Prostate gland (tissue), 2 donors: ENCODE results near the gene SLFN13.

ENCODE experiments used
- POLR2A ChIP-seq: fragments of 450-650 bp; IDR thresholded peaks from one replicate; pipeline ENCODE4 v1.6.1; 2016; ENCODE audit warnings: antibody characterized with exemption, mild to moderate bottlenecking
- POLR2AphosphoS5 ChIP-seq: sonication (generic); formaldehyde crosslinking; IDR thresholded peaks from one replicate; pipeline ENCODE4 v1.6.1; 2017; ENCODE audit warnings: antibody characterized with exemption
- TF ChIP-seq, protein P1 (sequence below), 4 experiments: fragments of 200-600 bp in 2 of 4; fragments of 450-650 bp in 2 of 4; sonication (generic) in 2 of 4; IDR thresholded peaks; 1 replicate in 3 of 4; 2 replicates in 1 of 4; pipeline ENCODE4 v1.5.1; 2016 to 2019; ENCODE audit warnings: antibody characterized with exemption in 4 of 4, mild to moderate bottlenecking in 2 of 4, moderate library complexity in 2 of 4

DNA sequence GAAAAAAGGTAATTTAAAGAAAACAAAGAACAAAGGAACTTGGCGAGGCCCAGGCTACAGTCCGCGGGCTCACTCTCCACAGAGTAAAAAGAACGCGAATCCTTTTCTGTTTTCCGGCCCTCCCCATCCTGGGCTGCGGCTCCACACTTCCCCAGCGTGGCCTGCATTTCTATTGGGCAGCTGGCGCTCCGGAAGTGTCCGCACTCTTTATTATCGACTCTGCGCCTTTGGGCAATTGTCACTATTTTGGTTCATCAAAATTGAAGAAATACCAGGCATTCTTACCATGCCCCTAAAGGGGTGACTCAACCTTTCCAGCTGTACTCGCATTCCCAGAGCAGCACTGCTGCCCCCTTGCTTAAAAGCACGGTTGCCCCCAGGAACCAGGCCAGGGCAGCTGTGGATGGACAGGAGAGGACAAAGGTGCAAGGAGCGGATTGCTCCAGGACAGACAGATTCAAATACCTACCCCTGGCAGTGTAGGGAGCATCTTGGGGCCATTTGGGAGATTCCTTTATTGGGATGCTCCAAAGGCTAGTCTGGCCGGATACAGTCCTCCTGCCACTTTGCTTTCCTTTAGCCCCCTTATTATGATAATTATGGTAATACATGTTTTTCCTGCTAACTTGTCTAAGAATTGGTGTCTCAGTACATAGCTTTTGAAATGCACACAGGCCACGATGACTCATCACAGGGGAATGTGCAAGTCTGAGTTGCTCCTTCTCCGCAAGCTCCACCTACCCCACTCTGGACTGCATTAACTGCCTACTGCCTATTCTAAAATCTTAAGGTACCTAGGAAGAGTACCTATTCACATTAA is 15.3 kb downstream of the SLFN13 start:
- TF ChIP-seq, protein P1, sequence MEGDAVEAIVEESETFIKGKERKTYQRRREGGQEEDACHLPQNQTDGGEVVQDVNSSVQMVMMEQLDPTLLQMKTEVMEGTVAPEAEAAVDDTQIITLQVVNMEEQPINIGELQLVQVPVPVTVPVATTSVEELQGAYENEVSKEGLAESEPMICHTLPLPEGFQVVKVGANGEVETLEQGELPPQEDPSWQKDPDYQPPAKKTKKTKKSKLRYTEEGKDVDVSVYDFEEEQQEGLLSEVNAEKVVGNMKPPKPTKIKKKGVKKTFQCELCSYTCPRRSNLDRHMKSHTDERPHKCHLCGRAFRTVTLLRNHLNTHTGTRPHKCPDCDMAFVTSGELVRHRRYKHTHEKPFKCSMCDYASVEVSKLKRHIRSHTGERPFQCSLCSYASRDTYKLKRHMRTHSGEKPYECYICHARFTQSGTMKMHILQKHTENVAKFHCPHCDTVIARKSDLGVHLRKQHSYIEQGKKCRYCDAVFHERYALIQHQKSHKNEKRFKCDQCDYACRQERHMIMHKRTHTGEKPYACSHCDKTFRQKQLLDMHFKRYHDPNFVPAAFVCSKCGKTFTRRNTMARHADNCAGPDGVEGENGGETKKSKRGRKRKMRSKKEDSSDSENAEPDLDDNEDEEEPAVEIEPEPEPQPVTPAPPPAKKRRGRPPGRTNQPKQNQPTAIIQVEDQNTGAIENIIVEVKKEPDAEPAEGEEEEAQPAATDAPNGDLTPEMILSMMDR (IDR thresholded peaks at IDR 0.05) = peak in 1 of 4 experiments; percentile 17
- TF ChIP-seq POLR2A (no peak), POLR2AphosphoS5 (peak; percentile 40)
